A172 (cell line): Measurements from ENCODE around the gene KDM4D. TPM values are rescaled to one million over a fixed set of nuclear protein-coding genes. Genes with fewer than 3 reads are reported as not detected.
"Not testable (repeated sequence)": the region's sequence is repeated elsewhere in the genome, so short reads cannot be mapped to it uniquely, and the experiment has no call there.

Experiments used
- DNase-seq: peaks from one replicate; pipeline ENCODE4 v3.0.0-alpha.2; 2015; ENCODE audit warnings: low spot score
- total RNA-seq: library from RNA; depleted of rRNA; stranded (reverse); fragments of >200 nt; shearing (Covaris generic); gene quantifications from 2 replicates; pipeline ENCODE4 v1.2.3, GENCODE V29; 2014

KDM4D gene
- total RNA-seq, 1 experiment from 2014 or later: 0.26 TPM

GRCh38 chr11:94958121-94958696 lies 15.3 kb upstream of the KDM4D start:
- DNase-seq: no peak

DNA sequence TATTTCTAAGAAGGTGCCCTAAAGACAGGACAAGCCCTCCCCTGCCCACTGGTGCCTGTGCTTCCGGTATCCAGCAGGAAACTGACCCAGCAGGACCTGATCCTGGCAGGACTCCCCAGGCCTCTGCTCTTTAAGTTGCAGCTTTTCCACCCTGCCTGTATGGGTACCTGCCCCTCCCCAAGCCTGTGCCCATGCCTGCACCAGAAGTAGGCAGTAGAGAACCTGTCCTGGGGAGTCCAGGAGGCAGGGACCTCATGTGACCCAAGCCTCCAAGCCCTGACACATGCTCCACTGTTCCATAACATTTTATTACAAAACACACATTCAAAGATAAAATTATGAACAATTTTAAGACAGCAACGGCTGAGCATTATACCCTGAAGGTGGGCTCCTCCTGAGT lies 14.3 kb upstream of the KDM4D start:
- no peak for DNase-seq

DNA sequence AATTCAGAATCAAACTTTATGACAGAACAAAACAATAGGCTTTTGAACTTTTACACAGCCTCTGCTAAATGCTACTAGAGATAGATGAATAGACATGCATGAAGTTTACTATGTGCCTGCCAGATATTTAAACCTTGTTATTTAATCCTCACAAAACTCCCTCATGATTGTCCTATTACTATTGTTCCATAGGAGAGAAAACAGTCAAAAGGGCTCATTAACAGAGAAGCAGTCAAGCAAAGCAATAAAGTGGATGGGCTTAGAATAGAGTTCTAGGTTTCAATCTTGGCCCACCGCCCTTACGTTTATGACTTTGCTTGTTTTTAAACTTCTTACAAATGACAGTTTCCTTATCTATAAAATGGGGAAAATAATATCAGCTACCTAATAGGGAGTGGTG lies 13.0 kb upstream of the KDM4D start:
- DNase-seq: no peak

DNA sequence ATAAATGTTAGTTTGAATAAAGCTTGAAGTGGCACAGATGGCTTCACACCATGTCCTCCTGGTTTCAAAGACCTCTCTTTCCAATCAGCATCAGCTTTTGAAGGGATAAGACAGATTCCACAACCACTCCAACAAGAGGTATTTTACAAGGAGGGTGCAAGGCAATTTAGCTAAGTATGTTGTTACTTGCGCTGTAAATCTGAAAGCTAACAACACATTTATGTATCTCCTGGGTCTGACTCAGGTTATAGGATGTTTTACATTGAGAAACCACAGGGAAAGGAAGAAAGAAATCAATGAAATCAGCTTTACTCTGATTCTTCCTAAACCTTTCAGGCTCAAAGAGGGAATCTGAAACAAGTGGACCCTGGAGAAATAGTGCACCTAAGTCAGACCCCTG lies 12.3 kb upstream of the KDM4D start:
- DNase-seq: no peak

- no peak for DNase-seq
These were observed 8.6 kb upstream of the KDM4D start for GRCh38 chr11:94964934-94965333.

- no peak for DNase-seq
These were observed 5.1 kb upstream of the KDM4D start for GRCh38 chr11:94968334-94968958.

DNA sequence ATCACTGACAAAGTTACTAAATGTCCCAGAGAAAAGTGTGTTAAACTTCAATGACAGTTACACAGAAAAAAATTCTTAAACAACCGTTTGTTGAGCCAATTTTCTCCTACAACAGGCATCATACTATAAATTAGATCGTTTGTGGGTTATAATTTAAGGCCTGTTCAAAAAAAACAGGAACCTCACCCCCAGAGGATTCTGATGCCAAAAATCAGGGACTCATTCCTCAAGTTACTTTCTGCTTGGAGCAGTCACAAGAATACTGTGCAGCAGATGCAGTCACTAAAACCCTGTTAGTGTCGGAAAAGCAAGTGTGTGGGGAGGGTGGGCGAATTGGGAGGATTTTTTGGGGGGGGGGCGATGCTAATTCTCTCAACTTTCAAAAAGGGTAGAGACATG lies 810 bp upstream of the KDM4D start:
- no peak for DNase-seq

GRCh38 chr11:94974178-94974577 lies 669 bp downstream of the KDM4D start:
- DNase-seq: no peak

DNA sequence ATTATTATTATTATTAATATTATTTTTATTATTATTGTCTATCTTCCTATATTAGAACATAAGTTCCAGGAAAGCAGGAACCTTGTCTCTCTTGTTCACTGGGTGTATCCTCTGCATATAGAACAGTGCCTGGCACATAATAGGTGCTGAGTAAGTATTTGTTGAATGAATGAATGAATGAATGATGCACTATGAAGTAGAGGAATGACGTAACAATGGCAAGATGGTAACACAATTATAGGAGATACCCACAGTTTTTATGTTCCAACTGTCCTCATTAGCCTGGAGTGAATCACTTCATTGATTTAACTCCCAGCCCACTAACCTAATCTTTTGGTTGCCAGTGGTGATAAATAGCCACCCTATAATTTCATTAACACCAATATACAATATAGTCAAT lies 2.1 kb downstream of the KDM4D start:
- DNase-seq: no peak

GRCh38 chr11:94987378-94987777 lies 13.9 kb downstream of the KDM4D start:
- DNase-seq: no peak

- no peak for DNase-seq
These were observed 15.2 kb downstream of the KDM4D start for GRCh38 chr11:94988748-94989147.

DNA sequence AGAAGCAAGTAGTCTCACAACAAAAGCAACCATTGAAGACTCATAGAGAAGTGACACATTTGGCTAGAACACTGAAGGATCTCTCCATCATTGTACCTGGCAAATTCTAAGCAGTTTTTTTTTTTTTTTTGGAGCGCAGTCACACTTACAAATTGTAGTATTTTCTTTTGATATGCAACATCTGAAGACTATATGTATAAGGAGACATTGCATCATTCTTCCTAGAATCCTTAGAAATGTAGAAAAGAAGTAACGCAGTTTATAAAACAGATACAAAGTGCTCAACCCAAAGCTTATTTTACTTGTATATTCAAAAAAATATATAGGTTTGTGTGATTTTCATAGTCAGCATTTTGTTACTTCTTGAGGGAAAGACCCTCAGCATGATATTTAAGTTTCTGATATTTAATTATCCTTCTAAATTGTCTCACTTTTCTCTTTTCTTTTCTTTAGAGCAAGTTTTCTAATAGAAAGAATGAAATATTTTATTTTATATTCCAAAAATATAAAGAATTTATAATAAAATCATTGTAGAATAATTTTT lies 20.0 kb downstream of the KDM4D start:
- DNase-seq: no peak

DNA sequence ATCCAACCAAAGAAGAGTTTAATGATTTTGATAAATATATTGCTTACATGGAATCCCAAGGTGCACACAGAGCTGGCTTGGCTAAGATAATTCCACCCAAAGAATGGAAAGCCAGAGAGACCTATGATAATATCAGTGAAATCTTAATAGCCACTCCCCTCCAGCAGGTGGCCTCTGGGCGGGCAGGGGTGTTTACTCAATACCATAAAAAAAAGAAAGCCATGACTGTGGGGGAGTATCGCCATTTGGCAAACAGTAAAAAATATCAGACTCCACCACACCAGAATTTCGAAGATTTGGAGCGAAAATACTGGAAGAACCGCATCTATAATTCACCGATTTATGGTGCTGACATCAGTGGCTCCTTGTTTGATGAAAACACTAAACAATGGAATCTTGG lies 23.9 kb downstream of the KDM4D start:
- DNase-seq: no peak

DNA sequence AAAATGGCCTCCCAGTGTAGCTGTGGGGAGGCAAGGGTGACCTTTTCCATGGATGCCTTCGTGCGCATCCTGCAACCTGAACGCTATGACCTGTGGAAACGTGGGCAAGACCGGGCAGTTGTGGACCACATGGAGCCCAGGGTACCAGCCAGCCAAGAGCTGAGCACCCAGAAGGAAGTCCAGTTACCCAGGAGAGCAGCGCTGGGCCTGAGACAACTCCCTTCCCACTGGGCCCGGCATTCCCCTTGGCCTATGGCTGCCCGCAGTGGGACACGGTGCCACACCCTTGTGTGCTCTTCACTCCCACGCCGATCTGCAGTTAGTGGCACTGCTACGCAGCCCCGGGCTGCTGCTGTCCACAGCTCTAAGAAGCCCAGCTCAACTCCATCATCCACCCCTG lies 24.8 kb downstream of the KDM4D start:
- DNase-seq: no peak

- DNase-seq: no peak
These were observed 30.2 kb downstream of the KDM4D start for GRCh38 chr11:95003716-95004115.

DNA sequence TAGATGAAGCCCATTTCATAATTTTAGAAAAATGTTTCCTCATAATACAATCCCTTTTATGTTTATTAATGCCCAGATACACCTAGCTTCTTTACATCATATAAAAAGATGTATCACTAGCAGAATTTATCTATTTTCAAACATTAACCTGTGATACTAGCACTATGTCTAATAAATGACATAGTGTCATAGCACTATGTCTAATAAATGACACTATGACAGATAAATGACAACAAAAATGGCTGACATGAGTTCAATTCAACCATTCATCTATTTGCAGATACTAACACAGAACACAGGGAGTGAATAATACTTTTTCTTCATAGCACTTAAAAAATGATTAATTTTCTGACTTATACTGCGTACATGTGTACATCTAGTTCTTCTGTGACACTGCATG lies 32.1 kb downstream of the KDM4D start:
- no peak for DNase-seq

DNA sequence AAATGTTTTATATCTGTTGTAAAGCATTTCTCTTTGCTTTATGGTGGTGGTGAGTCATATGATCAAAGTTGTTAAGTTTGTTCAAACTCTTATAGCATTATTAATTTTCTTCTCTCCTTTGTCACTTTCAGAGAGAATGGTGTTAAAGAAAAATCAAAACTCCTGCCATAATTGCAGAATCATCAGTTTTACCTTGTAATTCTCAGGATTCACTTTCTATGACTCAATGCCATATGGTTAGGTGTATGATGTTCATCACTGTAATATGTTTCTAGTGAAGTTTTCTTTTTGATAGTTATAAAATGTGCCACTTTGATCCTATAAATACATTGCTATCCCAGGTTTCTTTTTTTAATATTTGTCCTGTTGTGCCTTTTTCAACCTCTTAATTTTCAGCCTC lies 37.9 kb downstream of the KDM4D start:
- no peak for DNase-seq

GRCh38 chr11:95014184-95014821 lies 40.8 kb downstream of the KDM4D start:
- DNase-seq: no peak

DNA sequence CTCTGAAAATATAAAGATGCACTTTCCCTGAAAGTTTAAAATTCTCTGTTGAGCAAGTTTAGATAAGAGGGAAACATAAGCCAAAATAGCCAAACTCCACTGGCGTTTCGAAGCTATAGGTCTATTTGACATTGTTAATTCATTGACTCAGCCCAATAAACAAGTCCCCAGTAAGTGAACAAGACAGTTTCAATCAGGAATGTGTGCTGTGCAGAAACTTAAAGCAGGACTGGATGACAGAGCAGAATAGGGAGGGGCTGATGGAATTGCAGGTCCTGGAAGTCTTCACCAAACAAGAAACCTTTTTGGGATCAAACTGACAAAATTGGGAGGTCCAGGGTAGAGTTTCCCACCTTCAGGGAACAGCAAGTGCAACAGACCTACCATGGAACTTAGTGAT lies 42.6 kb downstream of the KDM4D start:
- DNase-seq: no peak

DNA sequence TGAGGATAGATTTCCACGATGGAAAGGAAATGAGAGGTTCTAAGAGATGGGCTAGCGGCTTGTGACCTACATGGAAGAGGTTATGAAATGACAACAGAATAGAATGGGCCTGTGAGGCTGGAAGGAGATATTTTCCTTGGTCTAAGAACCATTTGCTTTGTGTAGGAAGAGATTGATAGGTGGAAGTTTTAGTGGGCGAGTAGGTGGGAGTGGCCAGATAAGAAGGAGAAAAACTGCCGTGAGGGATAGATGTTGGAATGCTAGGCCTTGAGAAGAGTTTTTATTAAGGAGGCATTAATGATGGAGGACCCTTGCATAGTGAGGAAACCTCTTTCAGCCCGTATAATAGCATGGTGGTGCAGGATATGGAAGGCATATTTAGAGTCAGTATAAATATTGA lies 48.0 kb downstream of the KDM4D start:
- not testable (repeated sequence) for DNase-seq

GRCh38 chr11:95024958-95025357 lies 51.4 kb downstream of the KDM4D start, which contains the start of gene KDM4E:
TSS of gene KDM4E (plus strand) at chr11:95025258. CDS start at chr11:95025558, 300 bp downstream.
- DNase-seq: no peak

DNA sequence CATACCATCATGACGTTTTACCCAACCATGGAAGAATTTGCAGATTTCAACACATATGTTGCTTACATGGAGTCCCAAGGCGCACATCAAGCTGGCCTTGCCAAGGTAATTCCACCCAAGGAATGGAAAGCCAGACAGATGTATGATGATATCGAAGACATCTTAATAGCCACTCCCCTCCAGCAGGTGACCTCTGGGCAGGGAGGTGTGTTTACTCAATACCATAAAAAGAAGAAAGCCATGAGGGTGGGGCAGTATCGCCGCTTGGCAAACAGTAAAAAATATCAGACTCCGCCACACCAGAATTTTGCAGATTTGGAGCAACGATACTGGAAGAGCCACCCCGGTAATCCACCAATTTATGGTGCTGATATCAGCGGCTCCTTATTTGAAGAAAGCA lies 52.1 kb downstream of the KDM4D start:
- not testable (repeated sequence) for DNase-seq

- DNase-seq: no peak
These were observed 54.8 kb downstream of the KDM4D start for GRCh38 chr11:95028357-95028756.
